ENCODE measurements around the gene ATP6V1G1. TPM values are rescaled to one million over a fixed set of nuclear protein-coding genes. Genes with fewer than 3 reads are reported as not detected.

Gene ATP6V1G1
- total RNA-seq, 2 experiments from 2014 or later = 99.0 to 117 TPM

- intact Hi-C loops (cut with micrococcal nuclease; ENCODE audit: unreplicated experiment) = no loop called here
- H3K4me1 ChIP-seq (ENCODE audit: insufficient read depth, low read length, poor library complexity, severe bottlenecking) = no peaks in the 10 kb centered on the region
- H4K20me1 ChIP-seq (ENCODE audit: insufficient read depth, low read length) = no peaks in the 10 kb centered on the region
- no peak for DNase-seq (ENCODE audit: low spot score)
- H2AFZ ChIP-seq (ENCODE audit: low read length) = no peak overlapping the region
- H3K27ac ChIP-seq (ENCODE audit: low read depth, low read length, poor library complexity, severe bottlenecking) = no peak overlapping the region
- H3K9me3 ChIP-seq (ENCODE audit: low read length) = no peaks in the 10 kb centered on the region
- POLR2A ChIA-PET = interaction anchor here (0.5 to 0.9 kb wide), 3 partner anchors 34 to 1203 kb away, joined by 3 read pairs; no protein-coding TSS in a partner anchor
- TF ChIP-seq CTCF (conservative IDR thresholded peaks at IDR 0.05; ENCODE audit: low read length) = no peak
- TF ChIP-seq EZH2phosphoT487 (IDR thresholded peaks at IDR 0.05; ENCODE audit: borderline replicate concordance, low read depth, low read length) = no peak
- H3K36me3 ChIP-seq (ENCODE audit: insufficient read depth, low read length) = no peaks in the 10 kb centered on the region
- CTCF ChIA-PET (ENCODE audit: unreplicated experiment) = no interaction called here
- no peaks in the 10 kb centered on the region for H3K9me2 ChIP-seq (ENCODE audit: insufficient read depth, low read length)
- BruUV-seq (replicated peaks) = no TSS peak
- no peak overlapping the region for H3K4me2 ChIP-seq (ENCODE audit: low read length)
- no peaks in the 10 kb centered on the region for H3K79me2 ChIP-seq (ENCODE audit: insufficient read depth, low read depth, low read length)
- H3K4me3 ChIP-seq (ENCODE audit: low read depth, low read length, poor library complexity, severe bottlenecking) = no peak overlapping the region
Observed at GRCh38 chr9:114558027-114558675, 29.4 kb upstream of the ATP6V1G1 start.

- no TSS peak for BruUV-seq (replicated peaks)
- POLR2A ChIA-PET = interaction anchor here (1.1 kb wide), 1 partner anchor 20 kb away, joined by 3 read pairs; no protein-coding TSS in a partner anchor
- H3K27ac ChIP-seq (ENCODE audit: low read depth, low read length, poor library complexity, severe bottlenecking) = no peak overlapping the region
- no peaks in the 10 kb centered on the region for H3K9me2 ChIP-seq (ENCODE audit: insufficient read depth, low read length)
- TF ChIP-seq CTCF (conservative IDR thresholded peaks at IDR 0.05; ENCODE audit: low read length) (no peak), EZH2phosphoT487 (IDR thresholded peaks at IDR 0.05; ENCODE audit: borderline replicate concordance, low read depth, low read length) (no peak)
- no peaks in the 10 kb centered on the region for H3K79me2 ChIP-seq (ENCODE audit: insufficient read depth, low read depth, low read length)
- no peaks in the 10 kb centered on the region for H3K4me1 ChIP-seq (ENCODE audit: insufficient read depth, low read length, poor library complexity, severe bottlenecking)
- CTCF ChIA-PET (ENCODE audit: unreplicated experiment) = no interaction called here
- H3K36me3 ChIP-seq (ENCODE audit: insufficient read depth, low read length) = no peaks in the 10 kb centered on the region; the same call in 1 of the 2 replicates
- no peaks in the 10 kb centered on the region for H4K20me1 ChIP-seq (ENCODE audit: insufficient read depth, low read length)
- H2AFZ ChIP-seq (ENCODE audit: low read length) = no peak overlapping the region
- DNase-seq (ENCODE audit: low spot score) = no peak
- H3K4me3 ChIP-seq (ENCODE audit: low read depth, low read length, poor library complexity, severe bottlenecking) = no peak overlapping the region
- peaks cover 1% of the 10 kb centered on the region; the same call in 1 of the 2 replicates for H3K9me3 ChIP-seq (ENCODE audit: low read length)
- intact Hi-C loops (cut with micrococcal nuclease; ENCODE audit: unreplicated experiment) = no loop called here
- no peak overlapping the region for H3K4me2 ChIP-seq (ENCODE audit: low read length)
Observed at GRCh38 chr9:114559830-114560513, 27.6 kb upstream of the ATP6V1G1 start.

- H3K9me2 ChIP-seq (ENCODE audit: insufficient read depth, low read length) = no peaks in the 10 kb centered on the region
- no peak overlapping the region for H3K27ac ChIP-seq (ENCODE audit: low read depth, low read length, poor library complexity, severe bottlenecking)
- no peak for DNase-seq (ENCODE audit: low spot score)
- peaks cover 3% of the 10 kb centered on the region for H3K4me1 ChIP-seq (ENCODE audit: insufficient read depth, low read length, poor library complexity, severe bottlenecking)
- ChIA-PET POLR2A (interaction anchor here (0.6 kb wide), 1 partner anchor 75 kb away, joined by 4 read pairs; no protein-coding TSS in a partner anchor), CTCF (ENCODE audit: unreplicated experiment) (no interaction called here)
- intact Hi-C loops (cut with micrococcal nuclease; ENCODE audit: unreplicated experiment) = no loop called here
- no TSS peak for BruUV-seq (replicated peaks)
- H3K36me3 ChIP-seq (ENCODE audit: insufficient read depth, low read length) = no peaks in the 10 kb centered on the region; the same call in 1 of the 2 replicates
- no peaks in the 10 kb centered on the region for H4K20me1 ChIP-seq (ENCODE audit: insufficient read depth, low read length)
- no peak overlapping the region for H3K4me3 ChIP-seq (ENCODE audit: low read depth, low read length, poor library complexity, severe bottlenecking)
- H3K79me2 ChIP-seq (ENCODE audit: insufficient read depth, low read depth, low read length) = no peaks in the 10 kb centered on the region
- no peak for TF ChIP-seq CTCF (conservative IDR thresholded peaks at IDR 0.05; ENCODE audit: low read length)
- no peak for TF ChIP-seq EZH2phosphoT487 (IDR thresholded peaks at IDR 0.05; ENCODE audit: borderline replicate concordance, low read depth, low read length)
- H3K4me2 ChIP-seq (ENCODE audit: low read length) = no peak overlapping the region
- H3K9me3 ChIP-seq (ENCODE audit: low read length) = peaks cover 10% of the 10 kb centered on the region; the same call in 1 of the 2 replicates
- no peak overlapping the region for H2AFZ ChIP-seq (ENCODE audit: low read length)
Observed at GRCh38 chr9:114560956-114561355, 26.6 kb upstream of the ATP6V1G1 start.

Measured in OCI-LY7 (cell line).